ENCODE results near the gene PMM2.
"Not testable (repeated sequence)": the region's sequence is repeated elsewhere in the genome, so short reads cannot be mapped to it uniquely, and the experiment has no call there.

The PMM2 gene

GRCh38 chr16:8867216-8867931 lies 69.7 kb downstream of the PMM2 start:
- peak; percentile 50 for DNase-seq (ENCODE audit: low spot score)

- no peak for DNase-seq (ENCODE audit: low spot score)
Measured at GRCh38 chr16:8867932-8868415, 70.3 kb downstream of the PMM2 start.

GRCh38 chr16:8868416-8869211 lies 71.0 kb downstream of the PMM2 start, which contains the start of gene CARHSP1:
Gene CARHSP1 (minus strand): TSS chr16:8869006. CDS start chr16:8859328, 9,678 bp downstream.
- peak; percentile 84 for DNase-seq (ENCODE audit: low spot score)

GRCh38 chr16:8869212-8869987 lies 71.8 kb downstream of the PMM2 start:
- no peak for DNase-seq (ENCODE audit: low spot score)

GRCh38 chr16:8869988-8870241 lies 72.3 kb downstream of the PMM2 start:
- not testable (repeated sequence) for DNase-seq (ENCODE audit: low spot score)

GRCh38 chr16:8872071-8872470 lies 74.4 kb downstream of the PMM2 start:
- no peak for DNase-seq (ENCODE audit: low spot score)

DNA sequence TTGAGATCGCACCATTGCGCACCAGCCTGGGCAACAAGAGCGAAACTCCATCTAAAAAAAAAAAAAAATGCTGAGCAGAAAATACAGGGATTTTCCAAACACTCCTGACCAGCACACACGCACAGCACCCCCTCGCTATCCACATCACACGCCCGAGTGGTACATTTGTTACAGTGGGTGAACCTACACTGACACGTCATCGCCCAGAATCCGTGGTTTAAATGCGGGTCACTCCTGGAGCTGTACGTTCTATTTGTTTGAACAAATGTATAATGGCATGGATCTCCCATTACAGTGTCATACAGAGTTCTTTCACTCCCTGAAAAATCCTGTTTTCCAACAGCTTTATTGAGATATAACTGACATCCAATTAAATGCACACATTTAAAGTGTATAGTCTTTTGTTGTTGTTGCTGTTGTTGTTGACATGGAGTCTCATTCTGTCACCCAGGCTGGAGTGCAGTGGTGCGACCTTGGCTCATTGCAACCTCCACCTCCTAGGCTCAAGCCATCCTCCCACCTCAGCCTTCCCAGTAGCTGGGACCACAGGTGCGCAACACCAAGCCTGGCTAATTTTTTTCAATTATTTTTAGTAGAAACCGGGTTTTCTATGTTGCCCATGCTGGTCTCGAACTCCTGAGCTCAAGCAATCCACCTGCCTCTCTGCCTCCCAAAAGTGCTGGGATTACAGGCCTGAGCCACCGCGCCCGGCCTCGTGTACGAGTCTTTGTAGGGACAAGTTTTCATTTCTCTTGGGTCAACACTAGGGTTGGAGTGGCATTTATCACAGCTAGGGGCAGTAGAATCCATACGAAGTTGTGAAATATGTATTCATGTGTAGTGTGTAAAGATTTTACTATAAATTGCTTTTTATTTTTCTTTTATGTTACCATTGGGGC lies 75.6 kb downstream of the PMM2 start:
- no peak for DNase-seq (ENCODE audit: low spot score)

GRCh38 chr16:8873866-8874195 lies 76.2 kb downstream of the PMM2 start:
- DNase-seq (ENCODE audit: low spot score), result not testable (repeated sequence)

GRCh38 chr16:8874388-8874787 lies 76.7 kb downstream of the PMM2 start:
- no peak for DNase-seq (ENCODE audit: low spot score)

GRCh38 chr16:8875317-8875716 lies 77.7 kb downstream of the PMM2 start:
- DNase-seq (ENCODE audit: low spot score), result not testable (repeated sequence)

DNA sequence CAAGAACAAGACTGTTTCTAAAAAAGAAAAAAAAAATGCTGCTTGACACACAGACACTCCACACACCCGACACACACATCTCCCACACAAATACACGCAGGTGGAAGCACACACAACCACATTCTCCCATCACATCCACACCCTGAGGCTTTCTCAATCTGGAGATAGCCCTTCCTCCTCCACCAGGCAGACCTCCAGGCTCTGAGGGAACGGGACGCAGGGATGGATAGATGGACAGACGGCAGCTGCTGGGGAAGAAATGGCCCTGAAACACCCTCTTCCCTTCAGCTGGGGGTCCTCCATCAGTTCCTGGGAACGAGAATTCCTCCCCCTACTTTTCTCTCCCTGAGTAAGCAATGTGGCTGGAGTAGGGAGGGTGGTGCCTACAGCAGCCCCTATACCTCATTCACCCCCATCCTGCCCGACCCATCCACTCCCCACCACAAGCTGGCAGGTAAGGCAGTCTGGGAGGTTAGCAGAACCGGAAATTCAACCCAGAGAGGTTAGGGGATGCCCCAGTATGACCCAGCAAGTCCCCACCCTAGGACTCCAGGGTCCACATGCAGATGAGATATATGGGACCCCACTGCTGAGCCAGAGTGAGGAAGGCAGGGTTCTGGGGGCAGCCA lies 80.4 kb downstream of the PMM2 start:
- DNase-seq (ENCODE audit: low spot score), result no peak

DNA sequence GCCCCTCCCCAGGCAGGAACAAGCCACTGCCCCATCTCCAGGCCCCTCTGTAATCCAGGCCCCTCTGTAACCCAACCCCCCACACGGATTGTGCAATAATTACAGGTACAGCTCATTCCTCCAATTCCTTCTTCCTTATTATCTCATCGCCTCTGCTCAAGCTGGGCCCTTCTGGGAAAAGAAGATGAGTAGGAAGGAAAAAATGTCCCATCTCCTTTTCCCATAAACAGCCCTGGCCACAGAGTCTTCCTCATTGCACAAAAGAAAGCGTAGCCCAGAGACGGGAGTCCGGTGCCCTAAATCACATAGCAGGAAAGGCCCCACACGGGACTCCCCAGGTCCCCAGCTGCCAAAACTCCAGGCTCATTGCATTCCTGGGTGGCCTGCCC lies 80.9 kb downstream of the PMM2 start:
- no peak for DNase-seq (ENCODE audit: low spot score)

DNA sequence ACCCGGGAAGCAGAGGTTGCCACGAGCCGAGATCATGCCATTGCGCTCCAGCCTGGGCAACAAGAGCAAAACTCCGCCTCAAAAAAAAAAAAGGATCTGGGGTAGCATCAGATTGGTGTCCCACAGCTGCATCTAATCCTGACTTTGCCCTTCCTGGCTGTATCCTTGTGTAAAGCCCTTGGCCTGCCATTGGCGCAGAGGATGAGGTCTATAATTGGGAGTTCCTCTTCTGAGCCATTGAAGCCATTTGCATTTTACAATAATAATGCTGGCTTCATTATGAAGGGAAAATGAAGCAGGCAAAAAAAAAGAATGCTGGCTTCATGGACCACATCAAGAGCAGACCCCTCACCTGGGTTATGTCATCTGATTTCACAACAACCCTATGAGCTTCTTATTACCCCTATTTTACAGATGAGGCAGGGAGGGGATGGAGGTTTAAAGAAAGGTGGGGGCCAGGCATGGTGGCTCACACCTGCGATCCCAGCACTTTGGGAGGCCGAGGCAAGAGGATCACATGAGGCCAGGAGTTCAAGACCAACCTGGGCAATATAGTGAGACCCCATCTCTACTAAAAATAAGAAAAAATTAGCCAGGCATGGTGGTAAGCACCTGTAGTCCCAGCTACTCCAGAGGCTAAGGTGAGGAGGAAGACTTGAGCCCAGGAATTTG lies 83.3 kb downstream of the PMM2 start:
- DNase-seq (ENCODE audit: low spot score), result no peak

GRCh38 chr16:8882041-8882617 lies 84.5 kb downstream of the PMM2 start, which contains the start of gene LITAFD:
Gene LITAFD (plus strand): TSS chr16:8882351. CDS start chr16:8884356, 2,005 bp downstream.
- DNase-seq (ENCODE audit: low spot score), result no peak

DNA sequence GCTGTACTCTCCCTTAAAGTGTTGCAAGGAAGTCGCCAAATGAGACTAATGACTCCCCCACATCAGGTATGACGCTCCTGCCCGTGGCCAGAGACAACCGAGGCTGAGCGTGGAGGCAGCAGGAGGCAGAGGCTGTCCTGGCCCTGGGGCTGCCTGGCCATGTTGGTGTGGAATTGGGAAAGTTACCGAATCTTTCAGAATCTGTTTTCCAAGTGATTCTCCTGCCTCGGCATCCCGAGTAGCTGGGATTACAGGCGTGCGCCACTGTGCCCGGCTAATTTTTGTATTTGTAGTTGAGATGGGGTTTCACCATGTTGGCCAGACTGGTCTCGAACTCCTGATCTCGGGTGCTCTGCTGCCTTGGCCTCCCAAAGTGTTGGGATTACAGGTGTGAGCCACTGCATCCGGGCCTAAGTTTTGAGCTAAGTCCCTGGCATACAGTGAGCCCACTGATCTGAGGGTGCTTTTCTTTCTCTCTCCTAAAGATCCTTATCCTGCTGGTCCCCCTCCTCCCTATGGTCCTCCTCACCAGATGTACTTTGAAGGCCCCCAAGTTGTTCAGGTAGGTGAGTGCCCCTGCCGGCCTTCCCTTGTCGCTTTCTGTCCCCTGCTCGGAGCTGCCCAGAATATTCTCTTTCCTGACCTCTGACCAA lies 85.2 kb downstream of the PMM2 start:
- DNase-seq (ENCODE audit: low spot score), result no peak

GRCh38 chr16:8885674-8886592 lies 88.3 kb downstream of the PMM2 start:
- DNase-seq (ENCODE audit: low spot score), result no peak

GRCh38 chr16:8886593-8887430 lies 89.2 kb downstream of the PMM2 start:
- DNase-seq (ENCODE audit: low spot score), result no peak

- DNase-seq (ENCODE audit: low spot score), result no peak
Measured at GRCh38 chr16:8887431-8887765, 89.8 kb downstream of the PMM2 start.

All from hematopoietic multipotent progenitor cell treated with erythropoietin and hydrocortisone succinate and interleukin-3 and kit ligand, for 15 days (in vitro differentiated cells).